ENCODE data around the gene RAB5A. TPM values are rescaled to one million over a fixed set of nuclear protein-coding genes. Genes with fewer than 3 reads are reported as not detected.

Gene RAB5A
- total RNA-seq, 2 donors from 2014 or later = 39.7 to 40.6 TPM

- Histone ChIP-seq H3K27me3 (no peaks in the 10 kb centered on the region), H3K9me3 (no peaks in the 10 kb centered on the region), H3K4me3 (no peak overlapping the region), H3K4me1 (no peaks in the 10 kb centered on the region), H3K36me3 (no peaks in the 10 kb centered on the region), H3K27ac (no peak overlapping the region)
- DNase-seq (ENCODE audit: low spot score) = no peak
- no peak for TF ChIP-seq CTCF (IDR thresholded peaks at IDR 0.05)
Observed at GRCh38 chr3:19931767-19932188, 15.1 kb upstream of the RAB5A start.

- Histone ChIP-seq H3K27ac (no peak overlapping the region), H3K4me3 (no peak overlapping the region), H3K27me3 (no peaks in the 10 kb centered on the region), H3K36me3 (no peaks in the 10 kb centered on the region), H3K9me3 (no peaks in the 10 kb centered on the region), H3K4me1 (no peaks in the 10 kb centered on the region)
- DNase-seq (ENCODE audit: low spot score) = no peak
- no peak for TF ChIP-seq CTCF (IDR thresholded peaks at IDR 0.05)
Observed at GRCh38 chr3:19932422-19932821, 14.5 kb upstream of the RAB5A start.

GRCh38 chr3:19934098-19934566 is 12.8 kb upstream of the RAB5A start, which contains the start of gene EFHB:
EFHB (minus strand) TSS chr3:19934217; CDS start chr3:19934018, 199 bp downstream.
- H3K4me3 ChIP-seq = no peak within 1 kb of the TSS
- no peaks in the 10 kb centered on the region for H3K27me3 ChIP-seq
- no peaks in the 10 kb centered on the region for H3K36me3 ChIP-seq
- no peak for DNase-seq (ENCODE audit: low spot score)
- no peak for TF ChIP-seq CTCF (IDR thresholded peaks at IDR 0.05)
- H3K9me3 ChIP-seq = no peaks in the 10 kb centered on the region
- H3K4me1 ChIP-seq = no peaks in the 10 kb centered on the region
- no peak within 1 kb of the TSS for H3K27ac ChIP-seq

- TF ChIP-seq CTCF (IDR thresholded peaks at IDR 0.05) = no peak
- no peak overlapping the region for H3K27ac ChIP-seq
- DNase-seq (ENCODE audit: low spot score) = no peak
- H3K36me3 ChIP-seq = no peaks in the 10 kb centered on the region
- no peaks in the 10 kb centered on the region for H3K4me1 ChIP-seq
- H3K4me3 ChIP-seq = no peak overlapping the region
- H3K27me3 ChIP-seq = no peaks in the 10 kb centered on the region
- no peaks in the 10 kb centered on the region for H3K9me3 ChIP-seq
Observed at GRCh38 chr3:19937459-19938294, 9.2 kb upstream of the RAB5A start.

DNA sequence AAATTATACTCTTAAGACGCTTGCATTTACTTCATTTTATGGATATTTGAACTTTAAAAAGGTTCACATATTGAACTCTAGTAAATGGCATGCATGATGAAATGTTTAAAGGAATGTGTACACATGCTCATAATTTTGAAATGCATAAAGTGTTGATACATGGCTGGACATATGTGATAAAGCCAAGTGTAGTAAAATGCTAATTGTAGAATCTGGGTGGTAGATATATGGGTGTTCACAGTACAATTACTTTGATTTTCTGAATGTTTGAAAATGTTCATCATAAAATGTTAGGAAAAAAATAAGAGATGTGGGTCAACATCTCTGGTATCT is 8.6 kb upstream of the RAB5A start:
- no peak for TF ChIP-seq CTCF (IDR thresholded peaks at IDR 0.05)
- DNase-seq (ENCODE audit: low spot score) = no peak
- no peaks in the 10 kb centered on the region for H3K36me3 ChIP-seq

More for the DNA sequence above, 8.6 kb upstream of the RAB5A start:
- no peak overlapping the region for H3K27ac ChIP-seq
- H3K4me3 ChIP-seq = no peak overlapping the region
- H3K9me3 ChIP-seq = no peaks in the 10 kb centered on the region
- H3K27me3 ChIP-seq = no peaks in the 10 kb centered on the region
- H3K4me1 ChIP-seq = no peaks in the 10 kb centered on the region

Measured in right atrium auricular region (tissue), 2 donors.